ENCODE results near the gene STK24. TPM values are rescaled to one million over a fixed set of nuclear protein-coding genes. Genes with fewer than 3 reads are reported as not detected.

STK24 gene
- total RNA-seq, 1 donor from 2014 or later = 44.2 TPM

GRCh38 chr13:98504029-98504351 is 72.9 kb downstream of the STK24 start:
- DNase-seq (ENCODE audit: low spot score) (no peak), ATAC-seq (no peak)
- intact Hi-C loops (cut with DNase I) = no loop called here

GRCh38 chr13:98503175-98504028 is 73.5 kb downstream of the STK24 start:
- peak; percentile 67 for ATAC-seq
- DNase-seq (ENCODE audit: low spot score) = no peak
- intact Hi-C loops (cut with DNase I) = no loop called here

- DNase-seq (ENCODE audit: low spot score) = no peak
- ATAC-seq = no peak
- intact Hi-C loops (cut with DNase I) = no loop called here
These were observed 75.9 kb downstream of the STK24 start for GRCh38 chr13:98500963-98501421.

DNA sequence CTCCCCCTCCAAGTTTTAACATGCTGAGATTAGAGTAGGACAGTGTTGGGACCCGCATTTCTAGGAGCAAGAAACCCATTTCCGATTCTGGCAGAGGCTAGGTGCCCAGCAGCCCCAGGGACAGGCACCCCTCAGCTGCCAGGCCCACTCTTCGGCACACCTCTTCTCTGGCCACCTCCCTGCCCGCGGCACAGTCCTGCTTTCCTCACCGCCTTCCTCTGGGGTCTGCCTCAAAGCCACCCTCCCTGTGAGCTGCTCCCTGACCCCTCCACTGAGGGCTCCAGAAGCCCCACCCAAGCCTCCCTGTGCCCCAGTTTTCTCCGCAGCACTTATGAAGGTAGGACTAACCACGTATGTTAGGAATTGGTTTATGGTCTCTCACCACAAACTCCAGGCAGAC is 79.9 kb downstream of the STK24 start:
- no peak for DNase-seq (ENCODE audit: low spot score)
- intact Hi-C loops (cut with DNase I) = no loop called here
- no peak for ATAC-seq

GRCh38 chr13:98496479-98496791 is 80.5 kb downstream of the STK24 start:
- intact Hi-C loops (cut with DNase I) = no loop called here
- ATAC-seq (no peak), DNase-seq (ENCODE audit: low spot score) (no peak)

- peak; percentile 53 for DNase-seq (ENCODE audit: low spot score)
- ATAC-seq = peak; percentile 89
- intact Hi-C loops (cut with DNase I) = no loop called here
These were observed 81.1 kb downstream of the STK24 start for GRCh38 chr13:98495627-98496478.

DNA sequence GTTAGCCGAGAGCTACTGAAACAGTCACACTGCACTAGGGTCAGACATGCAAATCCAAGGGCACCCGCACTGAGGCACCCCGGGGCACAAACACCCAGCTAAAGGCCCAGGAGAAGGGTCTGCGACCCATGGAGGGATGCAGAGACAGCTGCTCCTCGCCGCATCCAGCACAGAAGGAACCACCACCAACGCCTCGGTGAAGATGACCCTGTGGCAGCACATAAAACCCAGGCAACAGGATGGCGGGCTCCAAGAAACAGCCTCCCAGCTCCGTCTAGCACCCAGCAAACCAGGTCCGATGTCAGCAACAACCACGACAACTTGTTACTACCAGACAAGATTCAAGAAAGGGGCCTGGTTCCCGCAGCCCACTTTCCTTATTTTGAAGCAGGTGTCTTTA is 82.1 kb downstream of the STK24 start:
- intact Hi-C loops (cut with DNase I) = no loop called here
- ATAC-seq (no peak), DNase-seq (ENCODE audit: low spot score) (peak; percentile 44)

DNA sequence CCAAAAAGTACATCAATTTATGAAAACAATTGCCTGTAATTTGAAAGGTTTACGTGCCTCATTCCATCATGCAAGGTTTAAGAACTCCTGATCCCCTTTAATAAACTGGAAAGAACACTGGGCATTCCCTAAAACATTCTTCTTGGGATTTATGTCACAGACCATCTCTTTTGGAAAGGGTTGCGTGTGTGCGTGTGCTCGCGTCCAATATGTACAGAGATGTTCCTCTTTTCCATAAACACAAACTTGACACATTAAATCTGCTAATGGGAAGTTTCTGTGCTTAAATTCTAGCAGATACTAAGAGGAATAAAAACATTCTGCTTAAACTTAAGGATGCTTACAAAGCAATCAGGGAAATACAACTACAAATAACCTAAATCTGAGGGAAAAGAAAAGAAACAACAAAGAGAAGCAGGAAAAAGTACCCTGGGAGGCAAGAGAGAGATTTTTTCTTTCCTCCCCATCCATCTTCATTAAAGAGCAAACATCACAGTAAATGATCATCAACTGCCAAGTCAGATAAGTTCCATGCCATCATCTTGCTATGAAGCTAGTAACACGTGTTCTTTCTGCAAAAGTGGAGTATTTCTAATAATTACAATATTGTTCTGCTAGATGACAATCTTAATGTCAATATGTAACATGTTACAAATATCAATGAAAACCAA is 83.7 kb downstream of the STK24 start:
- ATAC-seq (no peak), DNase-seq (ENCODE audit: low spot score) (no peak)
- intact Hi-C loops (cut with DNase I) = no loop called here

DNA sequence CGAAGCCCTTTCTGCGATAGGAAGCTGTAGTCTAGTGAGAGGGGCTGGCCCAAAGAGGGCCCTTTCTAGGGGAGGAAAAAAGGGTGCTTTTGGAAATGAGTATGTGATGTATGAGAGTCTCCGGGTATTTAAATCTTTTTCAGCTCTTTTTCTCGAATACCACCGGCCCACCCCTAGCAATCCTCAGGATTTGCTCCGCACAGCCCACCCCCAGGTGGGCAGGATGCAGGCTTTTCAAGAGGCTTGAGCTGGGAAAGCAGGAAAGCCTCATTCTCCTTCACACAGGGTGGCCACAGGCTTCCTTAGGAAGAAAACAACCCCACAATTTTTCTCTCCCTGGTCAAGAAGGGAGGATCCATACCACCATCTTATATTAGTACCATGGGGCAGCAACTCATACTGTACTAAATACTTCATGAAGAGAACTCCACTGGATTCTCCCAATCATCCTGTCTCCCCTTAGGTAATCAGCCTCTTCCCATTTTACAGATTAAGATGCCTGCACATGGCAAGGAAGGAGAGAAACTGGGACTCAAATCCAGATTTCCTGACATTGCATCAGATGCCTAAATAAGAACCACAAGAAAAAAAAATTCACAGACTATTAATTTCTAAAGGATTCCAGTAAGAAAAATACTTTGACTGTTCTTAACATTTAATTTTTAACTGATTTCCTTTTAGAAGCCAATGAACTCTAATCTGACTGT is 84.4 kb downstream of the STK24 start:
- ATAC-seq = no peak
- no peak for DNase-seq (ENCODE audit: low spot score)
- intact Hi-C loops (cut with DNase I) = no loop called here

DNA sequence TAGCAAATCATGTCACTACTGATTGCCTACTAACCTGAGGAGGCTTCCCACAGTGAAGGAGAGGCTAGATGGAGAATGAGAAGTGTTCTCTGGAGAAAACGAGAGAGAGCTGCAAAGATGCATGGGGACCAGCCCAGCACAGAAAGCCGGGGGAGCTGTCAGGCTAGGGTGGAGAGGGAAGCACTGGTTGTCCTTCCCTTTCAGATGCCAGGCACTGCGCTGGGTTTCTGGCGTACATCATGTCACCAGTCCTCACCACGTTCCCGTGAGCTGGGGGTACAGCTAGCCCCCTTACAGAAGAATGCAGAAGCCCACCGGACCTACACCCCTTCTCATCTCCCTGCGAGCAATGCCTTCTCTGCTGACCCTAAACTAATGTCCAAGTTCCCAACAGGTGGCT is 86.0 kb downstream of the STK24 start:
- no peak for ATAC-seq
- peak; percentile 51 for DNase-seq (ENCODE audit: low spot score)
- intact Hi-C loops (cut with DNase I) = no loop called here

DNA sequence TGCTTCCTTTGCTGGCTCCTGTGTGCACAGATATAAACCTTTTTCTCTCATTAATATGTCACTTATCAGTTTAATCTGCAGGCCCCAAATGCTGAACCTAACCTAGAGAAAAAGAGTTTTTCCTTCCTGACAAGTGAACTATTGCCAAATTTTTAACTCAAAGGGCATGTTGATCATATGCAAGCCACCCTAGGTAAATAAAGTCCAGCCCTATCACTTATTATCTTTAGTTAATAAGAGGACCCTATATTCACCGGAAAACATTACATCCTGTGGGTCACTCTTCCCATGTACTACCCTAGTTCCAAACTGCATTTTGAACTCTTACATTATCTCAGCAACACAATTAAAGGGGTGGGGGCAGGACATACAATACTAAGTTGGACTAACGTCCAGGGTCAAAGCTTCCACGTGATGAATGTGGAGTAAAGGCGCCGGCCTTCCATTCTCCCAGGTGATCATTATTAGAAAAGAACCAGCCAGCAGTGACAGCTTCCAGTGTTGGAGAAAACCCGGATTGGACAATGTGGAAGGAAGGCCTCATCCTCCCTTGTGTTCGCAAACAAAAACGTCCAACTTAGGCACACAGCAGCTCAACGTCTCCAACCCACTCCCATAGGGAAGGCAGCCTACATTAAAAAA is 86.6 kb downstream of the STK24 start:
- peak; percentile 15 for DNase-seq (ENCODE audit: low spot score)
- ATAC-seq = no peak
- intact Hi-C loops (cut with DNase I) = no loop called here

DNA sequence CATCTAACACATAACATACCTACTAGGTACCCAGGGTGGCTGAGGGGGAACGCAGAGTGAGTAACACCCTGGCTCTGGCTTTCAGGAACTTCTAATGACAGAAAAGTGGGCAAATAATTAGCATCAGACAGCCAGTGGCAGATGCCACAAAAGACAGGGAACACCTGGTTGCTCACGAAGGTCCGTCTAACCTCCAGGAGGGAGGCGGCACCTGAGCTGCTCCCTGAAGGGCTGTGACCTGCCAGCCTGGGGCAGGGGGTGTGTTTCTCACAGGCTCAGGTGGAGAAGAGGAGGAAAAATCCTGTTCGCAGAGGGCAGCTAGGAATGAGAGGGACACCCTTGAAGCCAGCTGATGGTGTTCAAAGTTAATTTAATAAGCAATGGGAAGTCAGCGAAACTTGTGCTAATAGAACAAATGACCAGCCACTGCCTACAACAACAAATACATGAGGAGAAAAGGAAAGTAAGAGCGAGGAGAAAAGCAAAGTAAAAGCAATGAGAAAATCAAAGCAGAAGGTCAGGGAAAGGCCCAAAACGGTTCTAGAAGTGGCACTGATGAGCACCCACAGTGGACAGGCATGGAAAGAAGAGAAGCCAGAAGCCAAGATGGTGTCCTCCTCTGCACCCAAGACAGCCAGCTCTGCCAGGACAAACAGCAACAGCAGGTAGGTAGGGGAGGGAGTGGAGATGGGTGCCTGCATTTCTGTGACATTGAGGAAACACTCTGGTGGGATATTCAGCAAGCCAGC is 87.3 kb downstream of the STK24 start:
- DNase-seq (ENCODE audit: low spot score) (peak; percentile 37), ATAC-seq (no peak)
- intact Hi-C loops (cut with DNase I) = loop anchor here (10.0 kb wide), 1 partner anchor 1925 kb away; no protein-coding TSS in a partner anchor

DNA sequence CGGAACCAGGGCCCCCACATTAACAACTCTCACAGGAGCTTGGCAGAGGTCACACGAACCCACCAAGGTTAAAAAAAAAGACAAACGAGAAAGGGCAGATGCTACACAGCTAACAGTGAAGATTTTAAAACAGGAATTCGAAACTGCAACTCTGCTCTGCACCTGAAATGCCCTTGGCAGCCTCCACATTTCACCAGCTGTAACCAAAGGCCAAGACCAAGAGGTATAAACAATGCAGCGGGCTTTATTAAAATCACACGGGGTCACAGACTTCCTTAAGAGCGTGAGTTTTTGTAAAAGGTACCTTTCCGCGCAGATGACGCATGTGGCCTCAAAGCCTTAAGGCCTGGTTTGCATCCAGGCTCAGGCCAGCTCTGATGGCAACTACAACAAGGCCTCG is 88.2 kb downstream of the STK24 start:
- ATAC-seq = no peak

GRCh38 chr13:98487522-98487921 is 89.4 kb downstream of the STK24 start:
- intact Hi-C loops (cut with DNase I) = loop anchor here (10.0 kb wide), 1 partner anchor 1923 kb away; no protein-coding TSS in a partner anchor
- ATAC-seq (no peak), DNase-seq (ENCODE audit: low spot score) (no peak)

More for the DNA sequence above, 88.2 kb downstream of the STK24 start:
- peak; percentile 32 for DNase-seq (ENCODE audit: low spot score)
- intact Hi-C loops (cut with DNase I) = loop anchor here (10.0 kb wide), 1 partner anchor 1924 kb away; no protein-coding TSS in a partner anchor

GRCh38 chr13:98487016-98487415 is 89.9 kb downstream of the STK24 start:
- ATAC-seq (peak; percentile 14), DNase-seq (ENCODE audit: low spot score) (peak; percentile 25)
- intact Hi-C loops (cut with DNase I) = loop anchor here (10.0 kb wide), 1 partner anchor 1922 kb away; no protein-coding TSS in a partner anchor

GRCh38 chr13:98486412-98486811 is 90.5 kb downstream of the STK24 start:
- ATAC-seq (no peak), DNase-seq (ENCODE audit: low spot score) (peak; percentile 30)
- intact Hi-C loops (cut with DNase I) = loop anchor here (10.0 kb wide), 1 partner anchor 1922 kb away; no protein-coding TSS in a partner anchor

GRCh38 chr13:98485561-98485960 is 91.3 kb downstream of the STK24 start:
- ATAC-seq (no peak), DNase-seq (ENCODE audit: low spot score) (no peak)
- intact Hi-C loops (cut with DNase I) = loop anchor here (10.0 kb wide), 1 partner anchor 1921 kb away; no protein-coding TSS in a partner anchor

Data from sciatic nerve (tissue), 2 donors.